Heart right ventricle (tissue), 16 donors: Measurements from ENCODE around the gene TMEM256. TPM values are rescaled to one million over a fixed set of nuclear protein-coding genes. Genes with fewer than 3 reads are reported as not detected.
A peak's percentile ranks its signal among the peaks of the same experiment; 100 is the strongest.

Source experiments
- ATAC-seq, 8 donors: fragments of 200-7000 bp; cut with Tn5 transposase; one replicate each; pipeline ENCODE4 v1.9.1; 2020; ENCODE audit warnings: mild to moderate bottlenecking in 8 of 8, moderate library complexity in 8 of 8, moderate number of reproducible peaks in 1 of 8
- DNase-seq, 2 donors: peaks; one replicate each; pipeline ENCODE4 v3.0.0-alpha.2; 2020
- H3K27ac ChIP-seq, 10 donors: fragments of 200-600 bp; sonication (generic) in 2 of 10; one replicate each; pipeline versions ENCODE4 v1.5.0 to v1.8.0; 2020 to 2022; ENCODE audit warnings: mild to moderate bottlenecking in 3 of 10
- H3K27me3 ChIP-seq, 7 donors: fragments of 200-600 bp; one replicate each; pipeline ENCODE4 v1.8.0; 2021 to 2022; ENCODE audit warnings: mild to moderate bottlenecking in 2 of 7
- H3K36me3 ChIP-seq, 9 donors: fragments of 200-600 bp; sonication (generic) in 1 of 9; one replicate each; pipeline versions ENCODE4 v1.5.0 to v1.8.0; 2020 to 2022; ENCODE audit warnings: mild to moderate bottlenecking in 2 of 9
- H3K4me1 ChIP-seq, 9 donors: fragments of 200-600 bp; sonication (generic) in 1 of 9; one replicate each; pipeline versions ENCODE4 v1.5.0 to v1.8.0; 2020 to 2022; ENCODE audit warnings: mild to moderate bottlenecking in 4 of 9
- H3K4me3 ChIP-seq, 10 donors: fragments of 200-600 bp; sonication (generic) in 2 of 10; one replicate each; pipeline versions ENCODE4 v1.5.0 to v1.8.0; 2020 to 2022; ENCODE audit warnings: mild to moderate bottlenecking in 7 of 10, moderate library complexity in 2 of 10
- H3K9me3 ChIP-seq, 11 donors: fragments of 200-600 bp in 10 of 11; sonication (generic) in 2 of 11; one replicate each; pipeline versions ENCODE4 v1.5.0 to v1.8.0; 2013 to 2022; ENCODE audit warnings: mild to moderate bottlenecking in 2 of 11, control low read depth in 1 of 11, moderate library complexity in 1 of 11
- CTCF ChIP-seq, 9 donors: fragments of 200-600 bp; sonication (generic) in 2 of 9; IDR thresholded peaks; one replicate each; pipeline versions ENCODE4 v1.5.0 to v1.8.0; 2021 to 2022; ENCODE audit warnings: antibody characterized with exemption in 9 of 9, mild to moderate bottlenecking in 5 of 9, moderate library complexity in 1 of 9
- WGBS, 2 donors: extraction: QIAGEN DNeasy Blood & Tissue Kit; methylation state at CpG; one replicate each; pipeline ENCODE4 v1.1.7; 2013; ENCODE audit warnings: inconsistent platforms in 1 of 2; 5-methylcytosine and 5-hydroxymethylcytosine counted together
- intact Hi-C, 10 donors: fragments of 100-400 bp; cut with DNase I; formaldehyde crosslinking; loops; one replicate each; pipeline versions ENCODE4 v1.11.1 to v1.14.2; 2022
- polyA plus RNA-seq, 2 donors: library from polyadenylated mRNA; stranded (reverse); fragments of 200-250 nt; gene quantifications; one replicate each; pipeline ENCODE4 v1.2.3, GENCODE V29; 2013
- total RNA-seq, 10 donors: library from RNA; stranded (reverse); fragmentation: NEBNext Ultra II Directional in 3 of 10; extraction: Animal tissue kit (Norgen Biotek cat#: 25700) in 3 of 10; gene quantifications; one replicate each; pipeline versions ENCODE4 v1.2.1 to v1.2.4, GENCODE V29; 2021 to 2023
- donor health status: Arrhythmogenic right ventricular cardiomyopathy.
- donor health status: ischemic (EF 13 %, LVEDD 7.1; RV severe dilation, severe dysfunction).
- donor health status: healthy with polysubstance abuse.
- donor health status: DM: no; HTN: yes; CAD: no.
- donor health status: DM: no; HTN: no; CAD: no.
- donor health status: ischemic (EF 25% LVEDD 6.9; RV normal size, moderate dysfunction).
- donor health status: ischemic (EF 25% LVEDD 5.7; RV mildly dilated, moderate dysfunction).
- donor health status: healthy.
- donor health status: DM: yes; HTN: yes; CAD: no.
- donor health status: Ischemic cardiomyopathy.
- donor health status: ischemic (EF 35%, LVEDD 5.7; RV mildly dilated, moderate dysfunction).
- donor health status: nonischemic (EF 11% LVEDD 7.7; RV severe dilation, severe dysfunction).
- donor health status: DM: yes; HTN: yes; CAD: no.
- donor health status: PGD.
- donor health status: ischemic (EF 29% LVEDD 5.4; RV normal size, mild dysfunction).
- donor health status: nonischemic (EF 23%, LVEDD 6.1; RV moderate dilation, normal function).

Gene TMEM256
- total and polyA plus RNA-seq, 12 donors = 61.8 to 169 (median 75.5) TPM

- intact Hi-C loops = loop anchor here in 9 of 10 donors (1.0 to 10.0 kb wide), 11 partner anchors 36 to 329 kb away; partner anchors contain the start of genes FGF11 (in 5 of the 9), TMEM102 (in 5 of the 9), SENP3 (in 4 of the 9) and PLSCR3 (in 2 of the 9)
- Histone ChIP-seq H3K4me1 (peaks cover 6 to 42% (median 31%) of the 10 kb centered on the region in 9 donors), H3K4me3 (peak overlapping the region in 1 of 10 donors; percentile 12), H3K27me3 (no peaks in the 10 kb centered on the region), H3K36me3 (no peaks in the 10 kb centered on the region), H3K9me3 (no peaks in the 10 kb centered on the region), H3K27ac (peak overlapping the region in 5 of 10 donors; percentile 4 to 34 (median 16))
- TF ChIP-seq CTCF (IDR thresholded peaks at IDR 0.05) = peak; percentile 64 to 92 (median 85)
- ATAC-seq (peak in 4 of 8 donors; percentile 22 to 39 (median 36)), DNase-seq (peak; percentile 77 to 84)
- WGBS, 2 donors = 13 to 14% methylated on average over 11 to 12 of the region's 12 CpGs
Measured at GRCh38 chr17:7356072-7356549, 47.8 kb downstream of the TMEM256 start.

GRCh38 chr17:7355573-7355972 lies 48.3 kb downstream of the TMEM256 start:
- Histone ChIP-seq H3K27ac (peak overlapping the region in 4 of 10 donors; percentile 16 to 36 (median 22)), H3K9me3 (no peaks in the 10 kb centered on the region), H3K4me1 (peaks cover 6 to 47% (median 33%) of the 10 kb centered on the region in 9 donors), H3K36me3 (no peaks in the 10 kb centered on the region), H3K4me3 (no peak overlapping the region), H3K27me3 (no peaks in the 10 kb centered on the region)
- intact Hi-C loops = loop anchor here in 7 of 10 donors (2.0 to 10.0 kb wide), 8 partner anchors 37 to 329 kb away; partner anchors contain the start of genes FGF11 (in 4 of the 7), TMEM102 (in 4 of the 7), SENP3 (in 3 of the 7) and PLSCR3 (in 2 of the 7)
- no peak for ATAC-seq
- WGBS, 2 donors = 78 to 81% methylated on average over 8 of the region's 8 CpGs
- TF ChIP-seq CTCF (IDR thresholded peaks at IDR 0.05) = no peak
- no peak for DNase-seq

GRCh38 chr17:7355053-7355452 lies 48.8 kb downstream of the TMEM256 start, which contains the start of gene TMEM95:
Gene TMEM95 (plus strand): TSS chr17:7355156. CDS start chr17:7355205, 49 bp downstream.
- peak within 1 kb of the TSS in 1 of 10 donors; percentile 12 for H3K4me3 ChIP-seq
- no peak for TF ChIP-seq CTCF (IDR thresholded peaks at IDR 0.05)
- DNase-seq (peak; percentile 65 to 66), ATAC-seq (peak in 1 of 8 donors; percentile 34)
- H3K9me3 ChIP-seq = no peaks in the 10 kb centered on the region
- H3K36me3 ChIP-seq = no peaks in the 10 kb centered on the region
- H3K27ac ChIP-seq = peak within 1 kb of the TSS in 5 of 10 donors; percentile 7 to 36 (median 19)
- no peaks in the 10 kb centered on the region for H3K27me3 ChIP-seq
- 41 to 46% methylated on average over 10 of the region's 10 CpGs for WGBS, 2 donors
- peaks cover 6 to 53% (median 38%) of the 10 kb centered on the region in 9 donors for H3K4me1 ChIP-seq
- intact Hi-C loops = loop anchor here in 7 of 10 donors (2.0 to 10.0 kb wide), 8 partner anchors 37 to 330 kb away; partner anchors contain the start of genes FGF11 (in 4 of the 7), TMEM102 (in 4 of the 7), SENP3 (in 3 of the 7) and PLSCR3 (in 2 of the 7)

- Histone ChIP-seq H3K27ac (peak overlapping the region in 3 of 10 donors; percentile 7 to 36 (median 19)), H3K36me3 (no peaks in the 10 kb centered on the region), H3K9me3 (no peaks in the 10 kb centered on the region), H3K4me3 (no peak overlapping the region), H3K27me3 (no peaks in the 10 kb centered on the region), H3K4me1 (peaks cover 8 to 60% (median 46%) of the 10 kb centered on the region in 9 donors)
- no peak for TF ChIP-seq CTCF (IDR thresholded peaks at IDR 0.05)
- ATAC-seq (no peak), DNase-seq (no peak)
- WGBS, 2 donors = 80 to 88% methylated on average over 9 of the region's 9 CpGs
- intact Hi-C loops = loop anchor here (2.0 to 10.0 kb wide), 11 partner anchors 38 to 330 kb away; partner anchors contain the start of genes FGF11 (in 5 of the 10), TMEM102 (in 5 of the 10), SENP3 (in 4 of the 10) and PLSCR3 (in 2 of the 10)
Measured at GRCh38 chr17:7354262-7354843, 49.5 kb downstream of the TMEM256 start.
